SU-DHL-6 (cell line): ENCODE results near the gene SLC25A3.

Experiments
- H2AFZ ChIP-seq: fragments of 200-600 bp; sonication (generic); 2 replicates; pipeline ENCODE4 v1.6.1; 2014; ENCODE audit warnings: low read depth, mild to moderate bottlenecking, moderate library complexity, mixed read lengths, antibody characterized with exemption, low read length; ENCODE audit not compliant: severe bottlenecking
- H3F3A ChIP-seq: fragments of 200-600 bp; shearing (Covaris generic); 2 replicates; pipeline ENCODE4 v1.6.0; 2016; ENCODE audit warnings: antibody characterized with exemption, mild to moderate bottlenecking; ENCODE audit not compliant: insufficient read depth
- H3K27ac ChIP-seq: fragments of 200-600 bp; sonication (generic); 2 replicates; pipeline ENCODE4 v1.5.1; 2016; ENCODE audit warnings: low read depth, mild to moderate bottlenecking, low read length, moderate library complexity, mixed read lengths
- H3K27me3 ChIP-seq: fragments of 200-600 bp; sonication (generic), shearing (Covaris generic); 2 replicates; pipeline ENCODE4 v1.6.0; 2014; ENCODE audit warnings: mild to moderate bottlenecking, low read length
- H3K36me3 ChIP-seq: fragments of 200-600 bp; sonication (generic); 2 replicates; pipeline ENCODE4 v1.6.1; 2014; ENCODE audit warnings: mild to moderate bottlenecking, low read length, mixed read lengths
- H3K4me2 ChIP-seq: fragments of 300-600, 200-600 bp; shearing (Covaris generic), sonication (generic); 2 replicates; pipeline ENCODE4 v1.6.0; 2014; ENCODE audit warnings: low read length, low read depth, mild to moderate bottlenecking; ENCODE audit not compliant: poor library complexity, severe bottlenecking
- H3K4me3 ChIP-seq: fragments of 200-600 bp; sonication (generic); 2 replicates; pipeline ENCODE4 v1.5.1; 2014; ENCODE audit warnings: antibody characterized with exemption, low read length, mild to moderate bottlenecking, mixed read lengths; ENCODE audit not compliant: insufficient read depth, poor library complexity, severe bottlenecking
- H3K79me2 ChIP-seq: fragments of 200-600 bp; sonication (generic); 2 replicates; pipeline ENCODE4 v1.6.1; 2014; ENCODE audit warnings: mild to moderate bottlenecking, low read length, moderate library complexity; ENCODE audit not compliant: insufficient read depth
- H3K9ac ChIP-seq: fragments of 200-600 bp; sonication (generic); 2 replicates; pipeline ENCODE4 v1.7.0; 2014; ENCODE audit warnings: mild to moderate bottlenecking, low read length
- H3K9me2 ChIP-seq: fragments of 200-600 bp; sonication (generic); replicated peaks from 2 replicates; pipeline ENCODE4 v1.6.1; 2014; ENCODE audit warnings: low read length; ENCODE audit not compliant: insufficient read depth
- H3K9me3 ChIP-seq: fragments of 200-600 bp; sonication (generic); 2 replicates; pipeline ENCODE4 v1.6.1; 2014; ENCODE audit warnings: low read length, mixed read lengths; ENCODE audit not compliant: insufficient read depth
- H4K20me1 ChIP-seq: fragments of 200-600 bp; sonication (generic); 2 replicates; pipeline ENCODE4 v1.6.1; 2014; ENCODE audit warnings: low read depth, mild to moderate bottlenecking, antibody characterized with exemption, low read length, moderate library complexity, mixed read lengths
- EZH2phosphoT487 ChIP-seq: fragments of 200-600 bp; sonication (generic), shearing (Covaris generic); conservative IDR thresholded peaks from 2 replicates; pipeline ENCODE4 v1.6.1; 2018; ENCODE audit warnings: mild to moderate bottlenecking, antibody characterized with exemption, low read length, moderate library complexity, mixed read lengths
- TF ChIP-seq, protein P1 (sequence below): fragments of 200-600 bp; sonication (generic); IDR thresholded peaks from one replicate; pipeline ENCODE4 v1.5.1; 2017; ENCODE audit warnings: antibody characterized with exemption, mild to moderate bottlenecking, low read length, moderate library complexity; ENCODE audit not compliant: insufficient read depth, poor library complexity, severe bottlenecking

Gene SLC25A3

DNA sequence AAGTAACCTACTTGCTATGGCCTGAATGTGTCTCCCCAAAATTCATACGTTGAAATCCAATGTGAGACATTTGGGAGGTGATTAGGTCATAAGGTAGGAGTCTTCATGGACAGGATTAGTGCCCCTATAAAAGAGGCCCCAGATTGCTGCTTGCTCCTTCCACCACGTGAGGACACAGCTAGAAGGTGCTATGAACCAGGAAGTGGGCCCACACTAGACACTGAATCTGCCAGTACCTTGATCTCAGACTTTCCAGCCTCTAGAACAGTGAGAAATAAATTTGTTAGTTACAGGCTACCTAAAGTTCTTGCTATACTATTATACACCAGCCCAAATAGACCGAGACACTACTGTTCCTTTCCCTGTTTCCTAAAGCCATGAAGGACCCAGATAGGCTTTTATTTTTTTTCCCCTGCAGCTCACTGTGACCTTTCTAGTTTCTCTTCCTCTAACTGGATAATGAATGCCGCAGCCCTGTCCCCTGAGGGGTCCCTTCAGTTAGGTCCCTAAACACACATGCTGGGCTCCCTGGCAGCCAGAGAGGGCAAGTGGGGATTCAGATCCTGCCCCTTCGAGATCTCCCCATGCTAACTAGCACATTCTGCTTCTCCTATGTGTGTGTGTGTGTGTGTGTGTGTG lies 19.3 kb downstream of the SLC25A3 start:
- Histone ChIP-seq H3K36me3 (no peaks in the 10 kb centered on the region), H3K79me2 (no peaks in the 10 kb centered on the region), H2AFZ (peak overlapping the region; percentile 86), H3K9me3 (no peaks in the 10 kb centered on the region), H3K27ac (peak overlapping the region; percentile 71), H3K27me3 (no peaks in the 10 kb centered on the region), H3K4me3 (no peak overlapping the region), H3K4me2 (peak overlapping the region; percentile 50), H3F3A (peaks cover 17% of the 10 kb centered on the region; the same call in 1 of the 2 replicates), H3K9me2 (no peaks in the 10 kb centered on the region), H3K9ac (peak overlapping the region; percentile 47), H4K20me1 (no peaks in the 10 kb centered on the region)
- TF ChIP-seq, protein P1, sequence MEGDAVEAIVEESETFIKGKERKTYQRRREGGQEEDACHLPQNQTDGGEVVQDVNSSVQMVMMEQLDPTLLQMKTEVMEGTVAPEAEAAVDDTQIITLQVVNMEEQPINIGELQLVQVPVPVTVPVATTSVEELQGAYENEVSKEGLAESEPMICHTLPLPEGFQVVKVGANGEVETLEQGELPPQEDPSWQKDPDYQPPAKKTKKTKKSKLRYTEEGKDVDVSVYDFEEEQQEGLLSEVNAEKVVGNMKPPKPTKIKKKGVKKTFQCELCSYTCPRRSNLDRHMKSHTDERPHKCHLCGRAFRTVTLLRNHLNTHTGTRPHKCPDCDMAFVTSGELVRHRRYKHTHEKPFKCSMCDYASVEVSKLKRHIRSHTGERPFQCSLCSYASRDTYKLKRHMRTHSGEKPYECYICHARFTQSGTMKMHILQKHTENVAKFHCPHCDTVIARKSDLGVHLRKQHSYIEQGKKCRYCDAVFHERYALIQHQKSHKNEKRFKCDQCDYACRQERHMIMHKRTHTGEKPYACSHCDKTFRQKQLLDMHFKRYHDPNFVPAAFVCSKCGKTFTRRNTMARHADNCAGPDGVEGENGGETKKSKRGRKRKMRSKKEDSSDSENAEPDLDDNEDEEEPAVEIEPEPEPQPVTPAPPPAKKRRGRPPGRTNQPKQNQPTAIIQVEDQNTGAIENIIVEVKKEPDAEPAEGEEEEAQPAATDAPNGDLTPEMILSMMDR, result no peak
- TF ChIP-seq EZH2phosphoT487, result no peak

- H3K36me3 ChIP-seq, result no peaks in the 10 kb centered on the region
- peaks cover 5% of the 10 kb centered on the region; the same call in 1 of the 2 replicates for H3F3A ChIP-seq
- H3K9me3 ChIP-seq, result no peaks in the 10 kb centered on the region
- H3K9me2 ChIP-seq, result no peaks in the 10 kb centered on the region
- H2AFZ ChIP-seq, result no peak overlapping the region
- H4K20me1 ChIP-seq, result no peaks in the 10 kb centered on the region
- H3K27ac ChIP-seq, result no peak overlapping the region
- H3K4me2 ChIP-seq, result no peak overlapping the region
- H3K79me2 ChIP-seq, result no peaks in the 10 kb centered on the region
- no peaks in the 10 kb centered on the region for H3K27me3 ChIP-seq
- TF ChIP-seq EZH2phosphoT487, result no peak
- TF ChIP-seq, protein P1, result no peak
- H3K4me3 ChIP-seq, result no peak overlapping the region
- no peak overlapping the region for H3K9ac ChIP-seq
Observed at GRCh38 chr12:98618952-98619351, 25.5 kb downstream of the SLC25A3 start.

DNA sequence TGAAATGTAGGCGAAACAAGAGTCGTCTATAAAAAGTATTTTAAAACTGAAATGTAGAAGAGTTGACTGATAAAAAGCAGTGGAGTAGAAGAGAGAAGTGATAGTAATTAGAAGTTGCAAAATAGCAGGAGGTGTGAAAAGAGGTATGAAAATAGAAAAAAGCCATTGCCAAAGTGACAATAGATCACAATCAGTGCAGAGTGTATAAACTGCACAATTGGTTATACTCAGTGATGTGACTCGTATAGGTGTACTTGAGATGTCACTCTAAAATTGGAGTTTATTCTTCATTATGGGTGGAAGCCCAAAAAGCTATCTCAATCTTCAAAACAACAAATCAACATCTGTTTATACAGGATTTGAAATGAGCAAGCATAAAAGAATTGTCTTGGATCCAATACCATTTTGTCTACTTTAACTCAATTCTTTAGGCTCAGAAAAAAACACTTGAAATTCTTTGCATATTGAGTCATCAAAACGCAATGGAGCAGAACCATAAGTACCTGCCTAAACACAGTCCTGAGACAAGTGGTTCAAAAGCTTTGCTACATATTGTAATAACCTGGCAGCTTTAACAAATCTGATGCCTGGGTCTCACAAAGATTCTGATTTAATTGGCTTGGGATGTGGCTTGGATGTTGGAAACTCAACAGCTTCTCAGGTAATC lies 42.3 kb downstream of the SLC25A3 start:
- Histone ChIP-seq H3F3A (no peaks in the 10 kb centered on the region), H3K9ac (no peak overlapping the region), H3K27ac (no peak overlapping the region), H3K4me2 (peak overlapping the region; percentile 16), H3K79me2 (peaks cover 52% of the 10 kb centered on the region), H3K27me3 (no peaks in the 10 kb centered on the region), H2AFZ (no peak overlapping the region), H4K20me1 (no peaks in the 10 kb centered on the region), H3K4me3 (no peak overlapping the region), H3K9me3 (no peaks in the 10 kb centered on the region), H3K9me2 (no peaks in the 10 kb centered on the region), H3K36me3 (0 out of 2 replicates have a peak, but pooled peaks cover 4% of the 10 kb centered on the region)
- no peak for TF ChIP-seq EZH2phosphoT487
- TF ChIP-seq, protein P1, result no peak
